AG09309 (cell line): ENCODE results near the gene NUFIP1.

ENCODE experiments used
- DNase-seq: peaks from one replicate; pipeline ENCODE4 v3.0.0-alpha.2; 2010; ENCODE audit warnings: low read depth
- H3K4me3 ChIP-seq: 2 replicates; pipeline ENCODE4 v1.5.1; 2011; ENCODE audit warnings: mild to moderate bottlenecking, low read depth, low read length, moderate library complexity; ENCODE audit not compliant: control insufficient read depth
- CTCF ChIP-seq: IDR thresholded peaks from 2 replicates; pipeline ENCODE4 v1.5.1; 2011; ENCODE audit warnings: mild to moderate bottlenecking, low read depth, low read length, inconsistent platforms; ENCODE audit not compliant: insufficient read depth, control insufficient read depth; ENCODE audit errors: missing control alignments

Gene NUFIP1

GRCh38 chr13:44989941-44990340 lies 670 bp upstream of the NUFIP1 start:
- TF ChIP-seq CTCF = no peak
- no peak for DNase-seq
- peak overlapping the region; percentile 94 for H3K4me3 ChIP-seq

GRCh38 chr13:44978328-44978727 lies 10.9 kb downstream of the NUFIP1 start:
- TF ChIP-seq CTCF = peak; percentile 16
- no peak overlapping the region for H3K4me3 ChIP-seq
- DNase-seq = no peak

GRCh38 chr13:44976949-44977583 lies 12.2 kb downstream of the NUFIP1 start:
- TF ChIP-seq CTCF = no peak
- DNase-seq = no peak
- no peak overlapping the region for H3K4me3 ChIP-seq

- TF ChIP-seq CTCF = no peak
- no peak overlapping the region for H3K4me3 ChIP-seq
- no peak for DNase-seq
These were observed 13.1 kb downstream of the NUFIP1 start for GRCh38 chr13:44976196-44976595.

- TF ChIP-seq CTCF = no peak
- no peak for DNase-seq
- no peak overlapping the region for H3K4me3 ChIP-seq
These were observed 15.0 kb downstream of the NUFIP1 start for GRCh38 chr13:44974056-44974793.

GRCh38 chr13:44972956-44973581 lies 16.2 kb downstream of the NUFIP1 start:
- DNase-seq = no peak

More at GRCh38 chr13:44972956-44973581, 16.2 kb downstream of the NUFIP1 start:
- TF ChIP-seq CTCF = peak; percentile 41
- H3K4me3 ChIP-seq = no peak overlapping the region
